Neuron (in vitro differentiated cells): Measurements from ENCODE around the gene ITGA1.

Experiments used
- H2AFZ ChIP-seq: one replicate; pipeline ENCODE4 v1.6.1; 2013; ENCODE audit warnings: low read depth, mild to moderate bottlenecking, inconsistent platforms, low read length, moderate library complexity
- H3K27me3 ChIP-seq: one replicate; pipeline ENCODE4 v1.6.1; 2013; ENCODE audit warnings: low read length; ENCODE audit not compliant: insufficient read depth
- H3K36me3 ChIP-seq: one replicate; pipeline ENCODE4 v1.6.1; 2013; ENCODE audit warnings: low read length; ENCODE audit not compliant: insufficient read depth
- H3K4me1 ChIP-seq: one replicate; pipeline ENCODE4 v1.6.1; 2013; ENCODE audit warnings: low read length; ENCODE audit not compliant: insufficient read depth
- H3K4me3 ChIP-seq: 2 replicates; pipeline ENCODE4 v1.5.1; 2013; ENCODE audit warnings: mild to moderate bottlenecking, low read length, moderate library complexity
- H3K9me3 ChIP-seq: one replicate; pipeline ENCODE4 v1.6.1; 2013; ENCODE audit warnings: low read length

Gene ITGA1

DNA sequence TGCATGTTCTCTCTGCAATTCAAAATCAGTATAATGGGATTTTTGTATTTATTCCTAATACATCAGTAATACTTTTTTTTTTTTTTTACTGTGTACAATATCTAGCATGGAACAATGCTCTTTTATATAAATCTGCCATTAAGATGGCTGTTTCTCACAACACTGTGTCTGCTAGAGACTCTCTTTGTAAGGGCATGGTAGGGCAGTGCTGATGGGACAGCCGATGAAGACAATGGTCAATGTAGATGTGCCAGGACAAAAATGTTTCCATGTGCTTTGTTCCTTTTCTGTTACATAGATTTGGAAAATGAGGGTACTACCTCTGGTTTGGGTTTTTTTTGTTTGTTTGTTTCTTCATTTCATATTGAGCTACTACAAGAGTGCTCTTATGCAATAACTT, 106.1 kb downstream of the ITGA1 start:
- Histone ChIP-seq H2AFZ (no peak overlapping the region), H3K4me3 (no peak overlapping the region), H3K9me3 (no peaks in the 10 kb centered on the region), H3K36me3 (no peaks in the 10 kb centered on the region), H3K27me3 (no peaks in the 10 kb centered on the region), H3K4me1 (no peaks in the 10 kb centered on the region)

DNA sequence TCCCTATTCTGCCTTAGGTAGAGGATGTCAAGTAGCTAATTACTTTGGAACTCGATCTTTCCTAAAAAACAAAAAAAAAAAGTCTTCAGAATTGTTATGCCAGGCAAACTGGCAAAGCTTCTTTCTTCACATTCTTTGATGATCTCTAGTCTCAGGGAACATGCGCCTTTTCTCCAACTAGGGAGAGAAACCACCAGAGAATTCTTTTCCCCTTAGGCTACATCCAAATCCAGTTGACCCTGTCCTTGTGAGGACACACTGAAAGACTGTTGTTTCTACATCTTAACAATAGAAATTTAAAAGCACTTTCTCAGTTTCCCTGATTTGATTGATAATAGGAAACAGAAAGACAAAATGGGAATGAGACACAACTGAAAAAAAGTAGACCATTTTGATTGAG, 106.7 kb downstream of the ITGA1 start:
- Histone ChIP-seq H3K4me3 (no peak overlapping the region), H3K27me3 (no peaks in the 10 kb centered on the region), H3K9me3 (no peaks in the 10 kb centered on the region), H3K36me3 (no peaks in the 10 kb centered on the region), H2AFZ (no peak overlapping the region), H3K4me1 (no peaks in the 10 kb centered on the region)

DNA sequence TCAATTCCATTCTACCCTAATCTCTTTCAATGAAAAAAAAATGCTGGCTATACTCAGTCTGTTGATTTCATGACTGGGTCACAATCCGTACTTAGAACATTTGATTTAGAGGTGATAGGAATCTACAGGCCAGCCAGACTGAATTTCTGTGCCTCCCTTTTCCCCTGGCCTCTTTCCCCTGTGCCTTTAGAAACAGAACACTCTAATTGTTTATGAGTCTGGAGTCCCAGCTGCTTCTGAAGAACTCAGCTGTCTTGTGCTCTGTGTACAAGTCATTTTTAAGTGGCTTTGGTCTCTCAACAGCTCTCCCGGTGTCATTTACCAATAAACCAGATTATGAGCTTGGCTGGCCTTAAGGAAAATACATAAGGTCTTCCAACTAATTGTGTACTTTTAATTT, 107.4 kb downstream of the ITGA1 start:
- no peak overlapping the region for H2AFZ ChIP-seq
- no peaks in the 10 kb centered on the region for H3K36me3 ChIP-seq
- no peaks in the 10 kb centered on the region for H3K9me3 ChIP-seq
- H3K4me1 ChIP-seq: no peaks in the 10 kb centered on the region
- no peaks in the 10 kb centered on the region for H3K27me3 ChIP-seq
- no peak overlapping the region for H3K4me3 ChIP-seq

DNA sequence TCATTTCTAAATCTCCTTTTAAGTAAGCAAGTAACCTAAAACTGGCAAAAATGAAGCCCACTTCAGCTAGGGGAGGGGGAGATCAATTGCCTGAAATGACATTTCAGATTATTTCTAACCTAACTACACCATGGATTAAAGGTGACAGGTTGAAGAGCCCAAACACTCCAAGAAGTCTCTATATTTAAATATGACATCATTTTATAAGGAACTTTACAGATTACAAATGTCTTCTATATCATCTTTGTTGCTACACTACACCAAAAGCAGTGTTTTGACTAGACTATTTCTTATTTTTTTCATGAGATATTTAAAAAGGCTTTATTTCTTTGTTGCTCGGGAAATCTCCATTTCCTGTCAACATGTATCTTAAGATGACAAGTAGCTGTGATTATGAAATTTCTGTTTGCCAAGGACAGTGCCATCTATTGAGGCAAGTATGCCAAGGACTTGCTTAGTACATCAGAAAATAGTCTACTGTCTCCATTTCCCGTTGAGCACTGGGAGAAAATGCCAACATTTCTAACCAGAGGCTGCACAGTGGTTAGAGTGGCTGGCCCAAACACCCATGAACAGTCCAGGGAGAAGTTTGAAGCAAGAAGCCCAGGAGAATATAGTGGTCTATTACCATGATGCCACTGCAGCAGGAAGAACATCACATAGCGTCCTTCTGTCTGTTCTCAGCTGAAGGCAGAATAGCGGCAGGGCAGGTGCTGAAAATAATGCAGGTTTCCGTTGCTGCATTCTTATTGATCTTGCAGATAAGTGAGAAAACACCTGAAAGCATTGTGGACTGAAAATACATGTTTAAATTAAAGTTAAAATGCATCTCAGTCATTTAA, 108.1 kb downstream of the ITGA1 start:
- H3K4me1 ChIP-seq: no peaks in the 10 kb centered on the region
- H3K36me3 ChIP-seq: no peaks in the 10 kb centered on the region
- H2AFZ ChIP-seq: no peak overlapping the region
- H3K9me3 ChIP-seq: no peaks in the 10 kb centered on the region
- H3K27me3 ChIP-seq: no peaks in the 10 kb centered on the region
- H3K4me3 ChIP-seq: no peak overlapping the region

DNA sequence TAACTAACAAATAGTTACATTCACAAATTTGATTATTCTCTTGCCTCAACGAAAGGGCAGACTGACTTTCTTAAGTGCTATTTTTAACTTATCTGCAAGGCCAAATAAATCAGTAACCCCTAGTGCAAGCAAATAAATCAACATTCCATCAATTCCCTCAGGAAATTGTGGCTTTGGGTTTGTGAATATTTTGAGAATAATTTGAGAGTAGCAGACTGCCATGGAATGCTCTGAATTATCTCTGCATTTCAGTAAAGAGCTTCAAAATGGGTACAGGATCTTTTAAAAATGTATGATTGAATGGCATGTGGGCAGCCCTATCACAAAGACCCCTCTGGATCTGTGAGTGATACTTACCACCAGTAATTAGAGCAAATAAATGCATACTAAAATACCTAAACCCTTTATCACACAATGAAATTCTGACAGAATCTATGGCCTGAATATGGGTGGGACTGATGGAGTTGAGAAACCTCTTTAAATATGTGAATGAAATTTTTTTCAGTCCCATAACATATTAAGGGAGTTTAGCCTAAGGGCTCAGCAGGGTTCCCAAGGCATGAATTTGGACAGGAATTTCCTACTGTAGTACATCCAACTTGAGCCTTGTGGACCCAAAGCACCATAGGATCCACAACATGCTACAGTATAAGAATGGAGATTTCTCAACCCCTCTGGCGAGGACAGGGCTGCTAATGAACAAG, 109.0 kb downstream of the ITGA1 start:
- Histone ChIP-seq H2AFZ (no peak overlapping the region), H3K4me3 (no peak overlapping the region), H3K4me1 (no peaks in the 10 kb centered on the region)

DNA sequence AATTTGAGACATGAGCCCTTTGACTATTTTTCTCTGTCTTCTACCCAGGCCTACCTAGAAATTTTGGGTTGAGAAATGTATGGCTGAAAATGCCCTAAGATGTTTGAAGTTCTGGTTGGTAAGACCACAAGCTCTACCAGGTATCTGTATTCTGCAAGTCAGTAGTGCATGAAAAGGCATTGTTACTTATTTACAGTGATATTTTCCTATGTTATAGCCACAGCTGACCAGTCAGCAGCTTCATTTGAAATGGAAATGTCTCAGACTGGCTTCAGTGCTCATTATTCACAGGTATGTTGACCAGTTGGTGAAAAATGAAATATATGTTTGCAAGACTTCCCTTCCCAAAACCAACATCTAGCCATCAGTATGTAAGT, 109.5 kb downstream of the ITGA1 start:
- H3K4me1 ChIP-seq: no peaks in the 10 kb centered on the region
- no peak overlapping the region for H2AFZ ChIP-seq
- H3K27me3 ChIP-seq: no peaks in the 10 kb centered on the region
- no peaks in the 10 kb centered on the region for H3K9me3 ChIP-seq
- H3K36me3 ChIP-seq: no peaks in the 10 kb centered on the region
- no peak overlapping the region for H3K4me3 ChIP-seq

More for the DNA sequence above, 109.0 kb downstream of the ITGA1 start:
- H3K36me3 ChIP-seq: no peaks in the 10 kb centered on the region
- no peaks in the 10 kb centered on the region for H3K27me3 ChIP-seq
- H3K9me3 ChIP-seq: no peaks in the 10 kb centered on the region

DNA sequence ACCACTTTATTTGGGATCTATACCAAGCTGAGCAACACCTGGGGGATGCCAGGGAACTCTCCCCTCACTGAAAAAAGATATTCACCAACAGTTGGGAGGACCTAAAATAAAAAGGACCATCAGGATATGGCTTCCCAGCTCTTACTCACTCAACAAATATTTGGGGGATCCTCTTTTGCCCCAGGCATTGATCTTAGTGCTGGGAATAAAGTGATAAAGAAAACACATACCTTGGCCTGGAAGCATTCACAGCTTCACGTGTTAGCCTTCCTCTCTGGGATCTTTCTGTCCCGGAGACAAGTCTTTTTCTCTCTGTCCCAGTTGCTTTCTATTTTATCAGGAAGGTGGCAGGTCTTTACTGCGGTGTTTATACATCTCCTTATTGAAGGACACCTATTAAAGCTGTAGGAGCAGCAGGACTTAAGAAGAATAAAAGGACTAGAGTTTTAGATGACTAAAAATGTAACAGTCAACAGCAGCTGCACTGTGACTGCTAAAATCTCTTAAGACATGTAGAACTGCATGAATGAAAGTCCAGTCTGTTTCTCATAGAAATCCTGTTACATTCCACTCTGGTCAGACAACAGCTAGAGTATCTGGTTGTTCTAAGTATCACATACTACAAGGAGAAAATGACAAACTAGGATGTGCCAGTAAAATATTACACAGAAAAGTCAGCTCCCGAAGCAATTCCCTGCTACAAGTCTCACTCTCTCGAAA, 111.4 kb downstream of the ITGA1 start:
- Histone ChIP-seq H3K4me1 (no peaks in the 10 kb centered on the region), H2AFZ (no peak overlapping the region), H3K4me3 (no peak overlapping the region), H3K27me3 (no peaks in the 10 kb centered on the region), H3K9me3 (no peaks in the 10 kb centered on the region), H3K36me3 (no peaks in the 10 kb centered on the region)

DNA sequence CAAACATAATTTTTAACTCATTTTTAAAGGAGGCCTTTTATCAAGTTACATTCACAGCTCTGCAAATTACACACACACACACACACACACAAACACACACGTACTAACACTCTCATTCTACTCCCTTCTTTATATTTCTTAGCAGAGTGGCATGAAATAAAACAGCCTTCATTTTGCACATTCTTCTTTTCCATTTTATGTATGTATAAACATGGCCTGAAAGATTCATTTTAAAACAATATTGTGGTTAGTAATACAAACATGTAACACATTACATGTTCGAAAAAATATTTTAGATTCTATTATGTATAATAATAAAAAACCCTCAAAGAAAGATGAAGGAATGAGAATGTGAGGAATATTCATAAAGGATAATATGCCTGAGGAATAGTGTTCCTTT, 115.4 kb downstream of the ITGA1 start:
- Histone ChIP-seq H3K4me3 (no peak overlapping the region), H3K9me3 (no peaks in the 10 kb centered on the region), H3K4me1 (no peaks in the 10 kb centered on the region), H3K27me3 (no peaks in the 10 kb centered on the region), H2AFZ (no peak overlapping the region), H3K36me3 (no peaks in the 10 kb centered on the region)

DNA sequence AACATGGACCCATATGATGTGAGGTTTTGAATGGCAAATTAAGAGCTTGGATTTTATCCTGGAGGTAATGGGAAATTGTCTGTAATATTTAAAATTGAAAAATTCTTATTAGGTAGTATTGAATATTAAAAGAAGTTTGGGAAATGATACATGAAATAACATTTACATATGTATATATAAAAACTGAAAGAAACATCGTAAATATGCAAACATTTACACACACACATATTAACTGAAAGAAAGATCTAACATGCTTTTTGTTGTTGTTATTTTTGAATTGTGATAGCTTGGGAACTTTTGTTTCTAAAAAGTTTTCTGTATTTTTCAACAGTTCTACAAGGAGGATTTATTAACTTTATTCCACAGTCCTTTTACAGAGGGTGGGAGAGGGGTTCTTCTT, 118.6 kb downstream of the ITGA1 start:
- no peaks in the 10 kb centered on the region for H3K36me3 ChIP-seq
- no peaks in the 10 kb centered on the region for H3K27me3 ChIP-seq
- H2AFZ ChIP-seq: no peak overlapping the region

DNA sequence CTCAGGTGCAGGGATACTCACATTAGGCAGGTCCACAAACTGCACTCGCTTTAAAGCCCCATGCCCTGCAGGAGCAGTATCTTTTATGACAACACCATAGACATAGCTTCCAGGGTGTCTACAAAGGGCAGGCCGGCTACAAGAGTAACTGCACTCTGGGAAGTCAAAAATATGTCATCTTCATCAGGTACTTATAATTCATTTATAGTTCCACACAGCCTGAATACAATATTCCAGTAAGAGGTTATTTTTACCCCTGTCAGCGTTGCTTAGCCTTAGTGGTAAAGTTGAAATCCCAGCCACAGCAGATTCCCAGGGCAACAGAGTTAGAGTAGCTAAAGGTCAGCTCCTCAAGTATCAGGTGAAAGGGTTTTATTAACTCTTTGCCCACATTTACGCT, 119.1 kb downstream of the ITGA1 start:
- H3K36me3 ChIP-seq: no peaks in the 10 kb centered on the region

More for the DNA sequence above, 118.6 kb downstream of the ITGA1 start:
- H3K9me3 ChIP-seq: no peaks in the 10 kb centered on the region
- no peak overlapping the region for H3K4me3 ChIP-seq
- H3K4me1 ChIP-seq: no peaks in the 10 kb centered on the region

DNA sequence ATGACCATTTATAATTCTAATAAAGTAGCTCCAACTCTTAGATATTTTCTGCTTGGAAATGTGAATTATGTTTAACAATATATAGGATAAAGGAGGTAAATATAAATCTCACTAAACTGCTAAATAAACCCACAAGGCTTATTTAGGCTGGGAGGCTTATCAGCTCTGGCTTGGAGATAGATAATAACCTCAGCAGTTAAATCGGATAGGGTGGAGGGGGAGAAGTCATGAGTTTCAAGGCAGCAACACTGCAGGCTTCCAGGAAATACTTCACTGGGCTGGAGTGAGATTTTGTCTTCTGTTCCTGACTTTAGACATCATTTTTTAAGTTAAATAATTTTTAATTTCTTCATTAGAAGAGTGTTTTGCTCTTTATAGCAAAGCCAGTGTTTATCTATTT, 121.5 kb downstream of the ITGA1 start:
- no peaks in the 10 kb centered on the region for H3K9me3 ChIP-seq
- no peak overlapping the region for H3K4me3 ChIP-seq
- no peaks in the 10 kb centered on the region for H3K27me3 ChIP-seq
- H3K4me1 ChIP-seq: no peaks in the 10 kb centered on the region
- H3K36me3 ChIP-seq: no peaks in the 10 kb centered on the region
- no peak overlapping the region for H2AFZ ChIP-seq

More for the DNA sequence above, 119.1 kb downstream of the ITGA1 start:
- H3K9me3 ChIP-seq: no peaks in the 10 kb centered on the region
- H3K4me3 ChIP-seq: no peak overlapping the region
- H2AFZ ChIP-seq: no peak overlapping the region
- H3K27me3 ChIP-seq: no peaks in the 10 kb centered on the region
- H3K4me1 ChIP-seq: no peaks in the 10 kb centered on the region

DNA sequence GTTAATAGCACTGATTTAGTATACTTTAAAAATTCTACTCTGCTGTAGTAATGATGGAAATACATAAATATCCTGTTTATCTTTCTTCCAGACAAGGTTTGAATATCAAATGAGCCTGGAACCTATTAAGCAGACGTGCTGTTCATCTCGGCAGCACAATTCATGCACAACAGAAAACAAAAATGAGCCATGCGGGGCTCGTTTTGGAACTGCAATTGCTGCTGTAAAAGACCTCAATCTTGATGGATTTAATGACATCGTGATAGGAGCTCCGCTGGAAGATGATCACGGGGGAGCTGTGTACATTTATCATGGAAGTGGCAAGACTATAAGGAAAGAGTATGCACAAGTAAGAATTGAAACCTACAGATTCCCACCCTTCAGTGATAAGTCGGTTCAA, 122.4 kb downstream of the ITGA1 start:
- Histone ChIP-seq H3K27me3 (no peaks in the 10 kb centered on the region), H2AFZ (no peak overlapping the region), H3K36me3 (no peaks in the 10 kb centered on the region), H3K9me3 (no peaks in the 10 kb centered on the region), H3K4me3 (no peak overlapping the region), H3K4me1 (no peaks in the 10 kb centered on the region)

DNA sequence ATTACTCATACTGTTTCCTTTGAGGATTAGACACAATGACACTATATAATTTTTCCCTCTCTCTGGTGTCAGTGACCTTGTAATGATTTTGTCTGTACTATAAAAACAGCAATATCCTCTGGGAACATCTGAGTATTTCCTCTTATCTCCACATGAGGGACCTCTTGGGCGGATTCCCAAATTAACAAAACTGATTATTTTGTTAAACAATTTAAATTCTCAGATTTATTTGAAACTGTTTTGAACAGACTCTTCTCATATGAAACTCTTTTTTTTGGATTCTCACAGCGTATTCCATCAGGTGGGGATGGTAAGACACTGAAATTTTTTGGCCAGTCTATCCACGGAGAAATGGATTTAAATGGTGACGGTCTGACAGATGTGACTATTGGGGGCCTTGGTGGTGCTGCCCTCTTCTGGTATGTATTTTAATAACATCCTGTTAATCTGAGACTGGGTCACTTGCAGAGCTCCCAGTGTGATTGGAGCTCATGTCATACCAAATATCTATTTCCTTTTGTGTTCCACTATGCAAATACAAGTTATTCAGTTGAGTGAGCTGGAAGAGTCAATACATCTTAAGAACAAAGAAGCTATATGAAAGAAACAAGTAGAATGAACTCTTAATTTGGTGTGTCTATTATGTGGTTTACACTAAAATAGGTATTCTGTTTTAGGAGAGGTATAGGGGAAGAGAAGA, 127.6 kb downstream of the ITGA1 start:
- Histone ChIP-seq H3K36me3 (no peaks in the 10 kb centered on the region), H3K4me1 (no peaks in the 10 kb centered on the region), H3K4me3 (peak overlapping the region; percentile 54), H2AFZ (no peak overlapping the region), H3K9me3 (no peaks in the 10 kb centered on the region), H3K27me3 (no peaks in the 10 kb centered on the region)
